AG10803 (cell line): Measurements from ENCODE around the gene PTPRG.

Experiments
- DNase-seq: peaks from one replicate; pipeline ENCODE4 v3.0.0; 2010; ENCODE audit warnings: low read depth
- H3K4me3 ChIP-seq: 2 replicates; pipeline ENCODE4 v1.5.1; 2011; ENCODE audit warnings: mild to moderate bottlenecking, low read length, control low read depth
- CTCF ChIP-seq: conservative IDR thresholded peaks from 2 replicates; pipeline ENCODE4 v1.5.1; 2011; ENCODE audit warnings: mild to moderate bottlenecking, low read length, control low read depth, inconsistent platforms

Gene PTPRG

GRCh38 chr3:61736506-61736905 lies 175.1 kb downstream of the PTPRG start:
- DNase-seq, result no peak
- no peak overlapping the region for H3K4me3 ChIP-seq
- no peak for TF ChIP-seq CTCF

- no peak for DNase-seq
- no peak for TF ChIP-seq CTCF
- no peak overlapping the region for H3K4me3 ChIP-seq
Observed at GRCh38 chr3:61739640-61740039, 178.3 kb downstream of the PTPRG start.

- DNase-seq, result no peak
- no peak overlapping the region for H3K4me3 ChIP-seq
- no peak for TF ChIP-seq CTCF
Observed at GRCh38 chr3:61740494-61740893, 179.1 kb downstream of the PTPRG start.

GRCh38 chr3:61741551-61741950 lies 180.2 kb downstream of the PTPRG start:
- no peak for DNase-seq
- no peak for TF ChIP-seq CTCF
- no peak overlapping the region for H3K4me3 ChIP-seq

- no peak overlapping the region for H3K4me3 ChIP-seq
- no peak for TF ChIP-seq CTCF
- no peak for DNase-seq
Observed at GRCh38 chr3:61742006-61742405, 180.6 kb downstream of the PTPRG start.

GRCh38 chr3:61743067-61743466 lies 181.7 kb downstream of the PTPRG start:
- DNase-seq, result no peak
- H3K4me3 ChIP-seq, result no peak overlapping the region
- no peak for TF ChIP-seq CTCF

- no peak for TF ChIP-seq CTCF
- no peak overlapping the region for H3K4me3 ChIP-seq
- DNase-seq, result no peak
Observed at GRCh38 chr3:61743686-61744242, 182.4 kb downstream of the PTPRG start.
